GM12874 (cell line): ENCODE measurements around the gene GATA3.

ENCODE experiments used
- CTCF ChIP-seq: IDR thresholded peaks from 2 replicates; pipeline ENCODE4 v1.5.1; 2011; ENCODE audit warnings: low read depth, mild to moderate bottlenecking, control low read depth, low read length, moderate library complexity; ENCODE audit not compliant: insufficient read depth

The GATA3 gene

DNA sequence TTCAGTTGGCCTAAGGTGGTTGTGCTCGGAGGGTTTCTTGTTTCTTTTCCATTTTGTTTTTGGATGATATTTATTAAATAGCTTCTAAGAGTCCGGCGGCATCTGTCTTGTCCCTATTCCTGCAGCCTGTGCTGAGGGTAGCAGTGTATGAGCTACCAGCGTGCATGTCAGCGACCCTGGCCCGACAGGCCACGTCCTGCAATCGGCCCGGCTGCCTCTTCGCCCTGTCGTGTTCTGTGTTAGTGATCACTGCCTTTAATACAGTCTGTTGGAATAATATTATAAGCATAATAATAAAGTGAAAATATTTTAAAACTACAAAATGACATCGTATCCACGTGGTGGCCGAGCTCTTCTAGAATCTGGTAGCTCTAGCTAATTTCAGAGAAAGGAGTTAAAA lies 20.4 kb downstream of the GATA3 start:
- no peak for TF ChIP-seq CTCF

DNA sequence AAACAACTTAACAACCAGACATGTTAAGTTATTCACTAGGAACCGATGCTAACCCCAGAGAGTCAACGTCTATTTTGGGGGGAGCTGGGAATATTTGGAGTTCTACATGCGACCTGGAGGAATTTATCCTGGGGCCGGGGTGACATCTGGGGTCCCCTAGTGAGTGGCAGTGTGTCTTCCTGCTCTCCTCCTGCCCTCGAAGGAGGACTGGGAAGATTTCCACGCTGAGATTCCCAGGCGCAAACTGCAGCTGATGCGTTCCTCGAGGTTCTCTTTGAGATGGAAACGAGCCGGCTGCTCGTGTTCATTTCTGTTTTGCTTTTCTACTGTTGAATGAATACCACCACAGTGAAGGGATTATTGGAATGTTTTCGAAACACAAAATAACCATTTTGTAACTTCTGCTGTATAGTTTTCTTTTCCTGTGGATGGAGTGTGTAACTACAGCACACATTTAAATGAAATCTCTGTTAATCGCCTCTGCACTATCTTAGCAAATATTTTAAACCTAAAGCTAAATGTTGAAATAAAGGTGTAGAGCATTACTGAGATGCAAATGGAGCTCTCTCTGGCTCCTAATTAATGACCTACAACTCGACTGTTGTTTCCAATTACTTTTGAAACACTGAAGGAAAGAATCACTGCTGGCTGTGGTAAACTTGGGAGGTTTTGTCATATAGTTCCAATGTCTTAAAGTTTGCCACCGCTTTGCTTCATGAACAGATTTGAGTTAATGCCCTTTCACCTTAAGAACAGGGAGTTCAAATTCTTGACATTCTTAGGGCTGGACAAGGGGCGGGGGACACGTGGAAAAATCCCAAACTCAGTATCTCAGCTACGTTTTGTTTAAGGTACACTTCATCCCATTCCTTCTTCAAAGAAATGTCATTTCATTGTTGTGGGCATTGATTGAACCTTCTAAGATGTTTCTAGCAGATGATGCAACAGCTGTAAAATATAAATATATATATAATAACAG lies 21.1 kb downstream of the GATA3 start:
- no peak for TF ChIP-seq CTCF

DNA sequence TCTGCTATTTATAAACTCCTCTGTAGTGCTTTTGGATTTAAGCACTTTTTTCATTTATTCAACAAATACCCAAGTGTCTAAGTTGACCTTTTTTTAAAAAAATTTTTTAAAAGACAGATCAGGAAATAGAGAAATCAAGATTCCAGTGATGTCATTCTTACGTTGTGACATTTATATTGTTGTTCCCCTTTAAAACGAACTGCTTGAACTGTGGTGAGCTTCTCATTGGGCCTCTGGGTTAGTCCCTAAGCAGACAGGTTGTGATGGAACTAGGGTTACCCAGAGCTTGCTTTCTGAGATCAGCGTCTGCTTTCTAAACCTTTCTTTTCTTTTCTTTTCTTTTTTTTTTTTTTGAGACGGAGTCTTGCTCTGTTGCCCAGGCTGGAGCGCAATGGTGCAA lies 22.4 kb downstream of the GATA3 start:
- TF ChIP-seq CTCF, result no peak

DNA sequence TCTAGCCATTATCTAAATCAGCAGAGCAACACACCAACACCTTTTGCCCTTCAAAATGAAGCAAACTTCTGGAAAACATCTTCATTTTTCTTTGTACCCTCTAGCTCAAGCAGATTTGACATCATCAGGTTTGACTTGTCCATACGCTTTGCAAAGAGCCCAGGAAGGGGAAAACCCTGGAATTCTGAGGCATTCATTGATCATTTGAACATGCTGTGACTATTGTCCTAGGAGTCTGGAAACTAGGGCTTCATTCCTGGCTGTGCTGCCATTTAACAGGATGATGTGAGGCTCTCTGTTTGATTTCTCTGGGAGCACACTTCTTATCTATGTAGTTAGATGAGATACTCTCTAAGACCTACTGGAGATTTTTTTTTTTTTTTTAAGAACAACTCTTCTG lies 23.5 kb downstream of the GATA3 start:
- no peak for TF ChIP-seq CTCF

DNA sequence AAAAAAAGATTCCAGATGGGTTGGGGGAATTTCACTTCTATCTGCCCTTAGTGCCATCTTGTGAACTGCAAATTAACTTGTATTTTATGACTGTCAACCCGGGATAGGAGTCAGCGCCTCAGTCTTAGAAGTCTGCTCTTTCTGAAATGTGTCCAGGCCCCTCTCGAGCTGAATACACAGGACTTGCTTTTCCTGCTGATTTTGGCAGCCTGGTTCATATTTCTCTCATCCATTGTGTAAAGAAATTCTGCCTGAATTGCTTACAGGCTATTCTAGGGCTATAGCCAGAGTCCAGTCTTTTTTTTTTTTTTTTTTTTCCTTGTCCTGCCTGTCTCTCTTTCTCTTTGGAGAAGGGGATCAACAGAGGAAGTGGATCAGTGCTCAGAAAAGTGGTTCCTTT lies 24.6 kb downstream of the GATA3 start:
- TF ChIP-seq CTCF, result no peak

GRCh38 chr10:8084799-8085198 lies 30.3 kb downstream of the GATA3 start:
- no peak for TF ChIP-seq CTCF

- TF ChIP-seq CTCF, result no peak
Observed at GRCh38 chr10:8085251-8085650, 30.8 kb downstream of the GATA3 start.
